ENCODE measurements around the gene EMSY. TPM values are rescaled to one million over a fixed set of nuclear protein-coding genes. Genes with fewer than 3 reads are reported as not detected.

The EMSY gene
- total and polyA plus RNA-seq, 11 donors = 5.8 to 37.6 (median 16.6) TPM

GRCh38 chr11:76558891-76559290, 114.1 kb downstream of the EMSY start:
- Histone ChIP-seq H3K9me3 (no peaks in the 10 kb centered on the region), H3K4me3 (no peak overlapping the region), H3K4me1 (peaks cover 0 to 18% (median 9%) of the 10 kb centered on the region in 12 donors), H3K36me3 (no peaks in the 10 kb centered on the region), H3K27ac (no peak overlapping the region), H3K27me3 (no peaks in the 10 kb centered on the region)
- TF ChIP-seq CTCF (IDR thresholded peaks at IDR 0.05) (no peak), POLR2A (IDR thresholded peaks at IDR 0.05) (no peak)
- ATAC-seq (no peak), DNase-seq (no peak)
- WGBS, 4 donors = 94 to 98% (median 96%) methylated on average over 1 of the region's 1 CpG
- intact Hi-C loops (cut with DNase I) = loop anchor here in 1 of 10 donors (5.0 kb wide), 1 partner anchor 118 kb away; no protein-coding TSS in a partner anchor

- 56 to 86% (median 66%) methylated on average over 1 of the region's 1 CpG for whole genome bisulfite sequencing, 4 donors
- TF ChIP-seq CTCF (IDR thresholded peaks at IDR 0.05) (no peak), POLR2A (IDR thresholded peaks at IDR 0.05) (no peak)
- DNase-seq (no peak), ATAC-seq (no peak)
- Histone ChIP-seq H3K4me3 (no peak overlapping the region), H3K27ac (peak overlapping the region in 1 of 12 donors; percentile 1), H3K4me1 (peaks cover 0 to 16% (median 9%) of the 10 kb centered on the region in 12 donors), H3K36me3 (no peaks in the 10 kb centered on the region), H3K27me3 (no peaks in the 10 kb centered on the region), H3K9me3 (no peaks in the 10 kb centered on the region)
- intact Hi-C loops (cut with DNase I) = loop anchor here in 1 of 10 donors (5.0 kb wide), 1 partner anchor 118 kb away; no protein-coding TSS in a partner anchor
Observed at GRCh38 chr11:76559346-76559745, 114.5 kb downstream of the EMSY start.

GRCh38 chr11:76560219-76560618, 115.4 kb downstream of the EMSY start:
- H3K27me3 ChIP-seq = no peaks in the 10 kb centered on the region
- no peaks in the 10 kb centered on the region for H3K9me3 ChIP-seq
- H3K27ac ChIP-seq = peak overlapping the region in 2 of 12 donors; percentile 30 to 46
- intact Hi-C loops (cut with DNase I) = no loop called here
- ATAC-seq (peak in 2 of 4 donors; percentile 61 to 86), DNase-seq (no peak)
- peaks cover 0 to 16% (median 9%) of the 10 kb centered on the region in 12 donors for H3K4me1 ChIP-seq
- no peaks in the 10 kb centered on the region for H3K36me3 ChIP-seq
- no peak for TF ChIP-seq CTCF (IDR thresholded peaks at IDR 0.05)
- no peak for TF ChIP-seq POLR2A (IDR thresholded peaks at IDR 0.05)
- H3K4me3 ChIP-seq = no peak overlapping the region
- WGBS, 4 donors = 54 to 61% (median 57%) methylated on average over 5 of the region's 5 CpGs

- Histone ChIP-seq H3K4me1 (peaks cover 0 to 16% (median 9%) of the 10 kb centered on the region in 12 donors), H3K27ac (no peak overlapping the region), H3K36me3 (no peaks in the 10 kb centered on the region), H3K27me3 (no peaks in the 10 kb centered on the region), H3K9me3 (no peaks in the 10 kb centered on the region), H3K4me3 (no peak overlapping the region)
- intact Hi-C loops (cut with DNase I) = no loop called here
- DNase-seq (no peak), ATAC-seq (peak in 1 of 4 donors; percentile 23)
- TF ChIP-seq POLR2A (IDR thresholded peaks at IDR 0.05) (no peak), CTCF (IDR thresholded peaks at IDR 0.05) (no peak)
- WGBS, 4 donors = 65 to 75% (median 71%) methylated on average over 8 of the region's 8 CpGs
Observed at GRCh38 chr11:76561245-76561644, 116.4 kb downstream of the EMSY start.
